Thyroid gland (tissue), 4 donors: ENCODE results near the gene ZNF296. TPM values are rescaled to one million over a fixed set of nuclear protein-coding genes. Genes with fewer than 3 reads are reported as not detected.

ENCODE experiments used
- DNase-seq, 2 donors: peaks; one replicate each; pipeline ENCODE4 v3.0.0-alpha.2; 2019
- H3K27ac ChIP-seq, 3 donors: fragments of 200-600 bp; sonication (generic); 1 replicate in 2 of 3; 2 replicates in 1 of 3; pipeline ENCODE4 v1.5.1; 2016 to 2019; ENCODE audit warnings: mild to moderate bottlenecking in 1 of 3, moderate library complexity in 1 of 3
- H3K27me3 ChIP-seq: fragments of 200-600 bp; sonication (generic); one replicate; pipeline ENCODE4 v1.5.1; 2019
- H3K36me3 ChIP-seq, 2 donors: fragments of 200-600 bp; sonication (generic); one replicate each; pipeline ENCODE4 v1.5.1; 2016 to 2019
- H3K4me1 ChIP-seq, 2 donors: fragments of 200-600 bp; sonication (generic); one replicate each; pipeline ENCODE4 v1.5.1; 2017 to 2019
- H3K4me3 ChIP-seq, 3 donors: fragments of 200-600 bp; sonication (generic); replicated peaks in 1 of 3; 1 replicate in 2 of 3; 2 replicates in 1 of 3; pipeline ENCODE4 v1.5.1; 2016; ENCODE audit warnings: mild to moderate bottlenecking in 1 of 3
- H3K9me3 ChIP-seq: fragments of 200-600 bp; sonication (generic); one replicate; pipeline ENCODE4 v1.5.1; 2017
- CTCF ChIP-seq, 6 experiments: fragments of 200-600 bp in 3 of 6; fragments of 450-650 bp in 3 of 6; sonication (generic) in 3 of 6; IDR thresholded peaks; one replicate each; pipeline ENCODE4 v1.5.1; 2016 to 2019; ENCODE audit warnings: antibody characterized with exemption in 6 of 6, mild to moderate bottlenecking in 2 of 6, inconsistent platforms in 1 of 6, moderate library complexity in 1 of 6
- POLR2A ChIP-seq, 2 donors: fragments of 450-650 bp; IDR thresholded peaks; one replicate each; pipeline ENCODE4 v1.6.1; 2017; ENCODE audit warnings: antibody characterized with exemption in 2 of 2, mild to moderate bottlenecking in 2 of 2, moderate library complexity in 1 of 2
- WGBS, 2 donors: methylation state at CpG; one replicate each; pipeline ENCODE4 v1.1.5; 2017; 5-methylcytosine and 5-hydroxymethylcytosine counted together
- intact Hi-C: fragments of 100-400 bp; cut with DNase I; formaldehyde crosslinking; loops from one replicate; pipeline ENCODE4 v1.15.1; 2023
- total RNA-seq, 4 donors: library from RNA; depleted of rRNA; stranded (reverse); fragments of >200 nt; gene quantifications; one replicate each; pipeline ENCODE4 v1.2.3, GENCODE V29; 2016

ZNF296 gene
- total RNA-seq, 4 donors from 2014 or later: 0.34 to 2.1 (median 0.78) TPM; not detected in 1

- 90 to 91% methylated on average over 6 of the region's 6 CpGs for WGBS, 2 donors
- no peak for DNase-seq
- TF ChIP-seq CTCF (IDR thresholded peaks at IDR 0.05) (no peak), POLR2A (IDR thresholded peaks at IDR 0.05) (no peak)
- intact Hi-C loops: no loop called here
- Histone ChIP-seq H3K27ac (no peak overlapping the region), H3K36me3 (peaks cover 38 to 48% of the 10 kb centered on the region in 2 donors), H3K27me3 (no peaks in the 10 kb centered on the region), H3K4me1 (peaks cover 12 to 26% of the 10 kb centered on the region in 2 donors), H3K9me3 (no peaks in the 10 kb centered on the region), H3K4me3 (no peak overlapping the region)
Measured at GRCh38 chr19:45041125-45041524, 35.2 kb downstream of the ZNF296 start.

DNA sequence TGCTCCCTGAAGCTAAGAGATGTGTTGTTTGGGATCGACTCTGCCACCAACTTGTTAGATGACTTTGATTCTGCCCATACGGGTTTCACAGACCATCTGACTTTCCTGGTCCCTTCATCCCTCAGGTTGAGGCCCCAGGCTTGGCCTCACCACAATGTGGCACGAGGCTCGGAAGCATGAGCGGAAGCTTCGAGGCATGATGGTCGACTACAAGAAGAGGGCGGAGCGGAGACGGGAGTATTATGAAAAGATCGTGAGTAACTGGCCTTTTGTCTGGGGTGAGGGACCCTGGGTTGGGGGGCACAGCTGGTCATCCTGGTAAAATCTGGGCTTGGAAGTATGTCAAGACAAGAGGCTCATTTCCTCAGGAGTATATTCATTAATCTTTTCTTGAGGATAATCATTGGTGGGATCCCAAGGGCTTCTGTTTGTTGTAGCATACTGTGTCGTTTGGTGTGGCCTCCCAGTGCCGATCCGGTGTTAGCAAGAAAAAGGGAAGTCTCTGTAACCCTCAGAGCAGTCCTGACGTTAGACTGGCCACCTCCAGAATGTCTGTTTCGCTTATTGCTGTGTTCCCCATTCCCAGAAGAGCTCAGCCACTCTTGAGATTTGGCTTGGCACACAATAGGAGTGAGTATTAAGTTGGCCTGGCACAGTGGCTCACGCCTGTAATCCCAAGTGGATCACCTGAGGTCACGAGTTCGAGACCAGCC is 36.1 kb downstream of the ZNF296 start:
- no peak for DNase-seq
- Histone ChIP-seq H3K4me1 (peaks cover 12 to 26% of the 10 kb centered on the region in 2 donors), H3K27me3 (no peaks in the 10 kb centered on the region), H3K9me3 (no peaks in the 10 kb centered on the region), H3K4me3 (peak overlapping the region in 2 of 3 donors; percentile 57 to 75), H3K27ac (no peak overlapping the region), H3K36me3 (peaks cover 35 to 40% of the 10 kb centered on the region in 2 donors)
- intact Hi-C loops: no loop called here
- TF ChIP-seq CTCF (IDR thresholded peaks at IDR 0.05): no peak
- no peak for TF ChIP-seq POLR2A (IDR thresholded peaks at IDR 0.05)
- 78 to 84% methylated on average over 19 of the region's 19 CpGs for WGBS, 2 donors

- 3% methylated on average over 47 to 58 of the region's 62 CpGs for WGBS, 2 donors
- peak; percentile 82 to 88 for TF ChIP-seq POLR2A (IDR thresholded peaks at IDR 0.05)
- no peak for TF ChIP-seq CTCF (IDR thresholded peaks at IDR 0.05)
- intact Hi-C loops: no loop called here
- H3K4me3 ChIP-seq: peak within 1 kb of the TSS; percentile 34 to 75 (median 57)
- peaks cover 32 to 34% of the 10 kb centered on the region in 2 donors for H3K36me3 ChIP-seq
- H3K27ac ChIP-seq: peak within 1 kb of the TSS; percentile 53 to 88 (median 71)
- no peaks in the 10 kb centered on the region for H3K9me3 ChIP-seq
- peaks cover 12 to 26% of the 10 kb centered on the region in 2 donors for H3K4me1 ChIP-seq
- H3K27me3 ChIP-seq: no peaks in the 10 kb centered on the region
- DNase-seq: peak; percentile 89 to 90
Measured at GRCh38 chr19:45038931-45039893, 37.1 kb downstream of the ZNF296 start, which contains the start of gene CLASRP. TSS of gene CLASRP (plus strand) at chr19:45039045. CDS start at chr19:45040213, 1,168 bp downstream.

DNA sequence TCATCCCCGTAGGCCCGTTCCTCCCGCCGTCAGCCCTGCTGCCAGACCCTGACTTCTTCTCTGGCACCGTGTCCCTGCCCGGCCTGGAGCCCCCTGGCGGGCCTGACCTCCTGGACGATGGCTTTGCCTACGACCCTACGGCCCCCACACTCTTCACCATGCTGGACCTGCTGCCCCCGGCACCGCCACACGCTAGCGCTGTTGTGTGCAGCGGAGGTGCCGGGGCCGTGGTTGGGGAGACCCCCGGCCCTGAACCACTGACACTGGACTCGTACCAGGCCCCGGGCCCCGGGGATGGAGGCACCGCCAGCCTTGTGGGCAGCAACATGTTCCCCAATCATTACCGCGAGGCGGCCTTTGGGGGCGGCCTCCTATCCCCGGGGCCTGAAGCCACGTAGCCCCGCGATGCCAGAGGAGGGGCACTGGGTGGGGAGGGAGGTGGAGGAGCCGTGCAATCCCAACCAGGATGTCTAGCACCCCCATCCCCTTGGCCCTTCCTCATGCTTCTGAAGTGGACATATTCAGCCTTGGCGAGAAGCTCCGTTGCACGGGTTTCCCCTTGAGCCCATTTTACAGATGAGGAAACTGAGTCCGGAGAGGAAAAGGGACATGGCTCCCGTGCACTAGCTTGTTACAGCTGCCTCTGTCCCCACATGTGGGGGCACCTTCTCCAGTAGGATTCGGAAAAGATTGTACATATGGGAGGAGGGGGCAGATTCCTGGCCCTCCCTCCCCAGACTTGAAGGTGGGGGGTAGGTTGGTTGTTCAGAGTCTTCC is 38.7 kb downstream of the ZNF296 start:
- intact Hi-C loops: no loop called here
- Histone ChIP-seq H3K4me1 (peaks cover 12 to 26% of the 10 kb centered on the region in 2 donors), H3K36me3 (peaks cover 25 to 32% of the 10 kb centered on the region in 2 donors), H3K4me3 (no peak overlapping the region), H3K9me3 (no peaks in the 10 kb centered on the region), H3K27ac (no peak overlapping the region), H3K27me3 (no peaks in the 10 kb centered on the region)
- DNase-seq: no peak
- TF ChIP-seq CTCF (IDR thresholded peaks at IDR 0.05) (no peak), POLR2A (IDR thresholded peaks at IDR 0.05) (no peak)
- 91 to 94% methylated on average over 28 of the region's 37 CpGs for WGBS, 2 donors
